Endothelial cell of umbilical vein (primary cell): Measurements from ENCODE around the gene PLPPR5. TPM values are rescaled to one million over a fixed set of nuclear protein-coding genes. Genes with fewer than 3 reads are reported as not detected.

Experiments used
- BruUV-seq: library from RNA; stranded (reverse); fragments of 400-500 nt; replicated peaks from 2 replicates; lab custom pipeline; 2021; lab: Mats Ljungman, UMichigan
- CTCF ChIA-PET: fragments of 300-600, 350-600 bp; sonication (Branson Sonifier 250); formaldehyde crosslinking; loops from one replicate; lab custom pipeline; 2021; ENCODE audit warnings: antibody characterized with exemption, inconsistent platforms; lab: Charles Lee
- POLR2A ChIA-PET: fragments of 300-600, 350-600 bp; sonication (Branson Sonifier 250); formaldehyde crosslinking; loops from one replicate; lab custom pipeline; 2021; ENCODE audit warnings: antibody characterized with exemption, inconsistent platforms; lab: Charles Lee
- DNase-seq: peaks from one replicate; pipeline ENCODE4 v3.0.0-alpha.2; 2011; ENCODE audit warnings: low read depth, low spot score
- FAIRE-seq: peaks from 2 replicates; lab custom pipeline; 2011; peaks lifted over from hg19 to GRCh38; lab: Jason Lieb, UNC
- H2AFZ ChIP-seq: 2 replicates; pipeline ENCODE4 v1.6.0; 2012; ENCODE audit warnings: low read depth, low read length, control low read depth, inconsistent platforms
- H3K27ac ChIP-seq: 2 replicates; pipeline ENCODE4 v1.5.1; 2011; ENCODE audit warnings: low read depth, mild to moderate bottlenecking, control low read depth, low read length, moderate library complexity; ENCODE audit not compliant: insufficient read depth
- H3K27me3 ChIP-seq, 2 experiments: 2 replicates each; pipeline versions ENCODE4 v1.6.0 to v1.6.1; 2011; ENCODE audit warnings: low read length in 2 of 2, mixed read lengths in 1 of 2; ENCODE audit not compliant: control insufficient read depth in 2 of 2, insufficient read depth in 2 of 2
- H3K36me3 ChIP-seq, 2 experiments: 2 replicates in 1 of 2; 3 replicates in 1 of 2; pipeline ENCODE4 v1.5.1; 2011; ENCODE audit warnings: low read length in 2 of 2, mild to moderate bottlenecking in 1 of 2, moderate library complexity in 1 of 2; ENCODE audit not compliant: control insufficient read depth in 2 of 2, insufficient read depth in 2 of 2; ENCODE audit errors: extremely low read depth in 1 of 2
- H3K4me1 ChIP-seq: 3 replicates; pipeline ENCODE4 v1.5.1; 2011; ENCODE audit warnings: mild to moderate bottlenecking, low read length; ENCODE audit not compliant: control insufficient read depth, insufficient read depth; ENCODE audit errors: extremely low read depth
- H3K4me2 ChIP-seq: 2 replicates; pipeline ENCODE4 v1.6.1; 2011; ENCODE audit warnings: low read length, control low read depth, mixed read lengths; ENCODE audit not compliant: insufficient read depth
- H3K4me3 ChIP-seq, 3 experiments: fragments of 200-600 bp in 1 of 3; sonication (generic), shearing (Covaris generic) in 1 of 3; replicated peaks in 1 of 3; 2 replicates each; pipeline ENCODE4 v1.5.1; 2011 to 2016; ENCODE audit warnings: control low read depth in 3 of 3, low read length in 3 of 3, mild to moderate bottlenecking in 2 of 3, inconsistent platforms in 1 of 3, low read depth in 1 of 3, moderate library complexity in 1 of 3; ENCODE audit not compliant: insufficient read depth in 1 of 3
- H3K79me2 ChIP-seq: 2 replicates; pipeline ENCODE4 v1.6.0; 2012; ENCODE audit warnings: low read length, inconsistent platforms; ENCODE audit not compliant: control insufficient read depth, insufficient read depth
- H3K9ac ChIP-seq: replicated peaks from 2 replicates; pipeline ENCODE3; 2011; ENCODE audit warnings: low read length, control low read depth; ENCODE audit not compliant: insufficient read depth; ENCODE audit errors: extremely low read depth
- H3K9me1 ChIP-seq: replicated peaks from 3 replicates; pipeline ENCODE4 v1.6.0; 2011; ENCODE audit warnings: mild to moderate bottlenecking, low read length; ENCODE audit not compliant: control insufficient read depth, insufficient read depth; ENCODE audit errors: extremely low read depth
- H3K9me3 ChIP-seq: replicated peaks from 2 replicates; pipeline ENCODE4 v1.5.1; 2012; ENCODE audit warnings: low read length, inconsistent platforms; ENCODE audit not compliant: control insufficient read depth, insufficient read depth
- H4K20me1 ChIP-seq: replicated peaks from 2 replicates; pipeline ENCODE3; 2011; ENCODE audit warnings: mild to moderate bottlenecking, low read length; ENCODE audit not compliant: control insufficient read depth, insufficient read depth; ENCODE audit errors: extremely low read depth
- CTCF ChIP-seq, 2 donors: IDR thresholded peaks; 1 replicate in 1 of 2; 2 replicates in 1 of 2; pipeline ENCODE4 v1.5.1; 2011; ENCODE audit warnings: low read length in 2 of 2, mild to moderate bottlenecking in 2 of 2, moderate library complexity in 2 of 2, control low read depth in 1 of 2, inconsistent platforms in 1 of 2, low read depth in 1 of 2; ENCODE audit not compliant: insufficient read depth in 1 of 2; ENCODE audit errors: extremely low read depth in 1 of 2
- EZH2 ChIP-seq: IDR thresholded peaks from 2 replicates; pipeline ENCODE4 v1.6.1; 2012; ENCODE audit warnings: borderline replicate concordance, low read depth, mild to moderate bottlenecking, moderate library complexity, low read length, inconsistent platforms; ENCODE audit not compliant: severe bottlenecking
- MAX ChIP-seq: IDR thresholded peaks from 2 replicates; pipeline ENCODE4 v1.6.1; 2011; ENCODE audit not compliant: insufficient read depth, insufficient read length
- POLR2AphosphoS5 ChIP-seq: IDR thresholded peaks from 2 replicates; pipeline ENCODE4 v1.6.1; 2012; ENCODE audit warnings: low read depth, mild to moderate bottlenecking, control low read depth, low read length, moderate library complexity; ENCODE audit not compliant: insufficient read depth
- dilution Hi-C: fragments of 300-500 bp; cut with MboI; formaldehyde crosslinking; loops from one replicate; pipeline ENCODE4 v1.15.0; 2019; ENCODE audit warnings: low sequenced_read_pairs; ENCODE audit not compliant: extremely low pct_ligation_motif_present
- intact Hi-C: fragments of 100-400 bp; cut with micrococcal nuclease; formaldehyde crosslinking; loops from one replicate; pipeline ENCODE4 v1.10.0; 2022
- polyA plus RNA-seq, 4 experiments: library from polyadenylated mRNA; depleted of rRNA in 3 of 4; stranded (reverse) in 3 of 4; unstranded in 1 of 4; fragments of >200 nt; gene quantifications; 2 replicates each; pipeline versions ENCODE4 v1.2.1 to v1.2.3, GENCODE V29; 2011 to 2012; ENCODE audit warnings: missing spikeins in 1 of 4
- total RNA-seq: library from RNA; stranded (reverse); gene quantifications from 2 replicates; pipeline ENCODE4 v1.2.3, GENCODE V29; 2021

The PLPPR5 gene
- total and polyA plus RNA-seq, 2 donors (not counting 3 experiments of a cell fraction or from before 2014, with no cell fraction given) = not detected

GRCh38 chr1:98992844-98993243 is 11.8 kb downstream of the PLPPR5 start:
- H3K79me2 ChIP-seq = no peaks in the 10 kb centered on the region
- no peaks in the 10 kb centered on the region for H3K36me3 ChIP-seq
- H2AFZ ChIP-seq = no peak overlapping the region
- CTCF ChIA-PET = no interaction called here
- H3K9me1 ChIP-seq = no peaks in the 10 kb centered on the region
- H3K9me3 ChIP-seq = no peaks in the 10 kb centered on the region
- H3K27me3 ChIP-seq = peaks cover 4 to 6% of the 10 kb centered on the region in 2 experiments
- no peak overlapping the region for H3K4me2 ChIP-seq
- H3K4me1 ChIP-seq = peaks cover 4% of the 10 kb centered on the region
- no peak overlapping the region for H3K9ac ChIP-seq
- H3K27ac ChIP-seq = no peak overlapping the region
- dilution Hi-C loops = no loop called here
- no peak overlapping the region for H3K4me3 ChIP-seq
- TF ChIP-seq EZH2 (no peak), POLR2AphosphoS5 (no peak), MAX (no peak), CTCF (IDR thresholded peaks at IDR 0.05; ENCODE audit: extremely low read depth in 1 of 2, insufficient read depth in 1 of 2, low read depth in 1 of 2, low read length in 2 of 2) (no peak)
- no peaks in the 10 kb centered on the region for H4K20me1 ChIP-seq
- no TSS peak for BruUV-seq
- DNase-seq = no peak
- intact Hi-C loops = loop anchor here (5.0 kb wide), 1 partner anchor 714 kb away; no protein-coding TSS in a partner anchor
- FAIRE-seq = no peak
- POLR2A ChIA-PET = no interaction called here
